Measurements from ENCODE around the gene IL1RL2.
A peak's percentile ranks its signal among the peaks of the same experiment; 100 is the strongest.

GRCh38 chr2:102185347-102185746, 1.5 kb upstream of the IL1RL2 start:
- TF ChIP-seq, protein P1, sequence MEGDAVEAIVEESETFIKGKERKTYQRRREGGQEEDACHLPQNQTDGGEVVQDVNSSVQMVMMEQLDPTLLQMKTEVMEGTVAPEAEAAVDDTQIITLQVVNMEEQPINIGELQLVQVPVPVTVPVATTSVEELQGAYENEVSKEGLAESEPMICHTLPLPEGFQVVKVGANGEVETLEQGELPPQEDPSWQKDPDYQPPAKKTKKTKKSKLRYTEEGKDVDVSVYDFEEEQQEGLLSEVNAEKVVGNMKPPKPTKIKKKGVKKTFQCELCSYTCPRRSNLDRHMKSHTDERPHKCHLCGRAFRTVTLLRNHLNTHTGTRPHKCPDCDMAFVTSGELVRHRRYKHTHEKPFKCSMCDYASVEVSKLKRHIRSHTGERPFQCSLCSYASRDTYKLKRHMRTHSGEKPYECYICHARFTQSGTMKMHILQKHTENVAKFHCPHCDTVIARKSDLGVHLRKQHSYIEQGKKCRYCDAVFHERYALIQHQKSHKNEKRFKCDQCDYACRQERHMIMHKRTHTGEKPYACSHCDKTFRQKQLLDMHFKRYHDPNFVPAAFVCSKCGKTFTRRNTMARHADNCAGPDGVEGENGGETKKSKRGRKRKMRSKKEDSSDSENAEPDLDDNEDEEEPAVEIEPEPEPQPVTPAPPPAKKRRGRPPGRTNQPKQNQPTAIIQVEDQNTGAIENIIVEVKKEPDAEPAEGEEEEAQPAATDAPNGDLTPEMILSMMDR (IDR thresholded peaks at IDR 0.05; ENCODE audit: low read length): peak; percentile 41
- no peak for TF ChIP-seq EZH2 (IDR thresholded peaks at IDR 0.05; ENCODE audit: borderline replicate concordance, low read length)

Measured in OCI-LY1 (cell line).